Kidney (tissue), 14 donors: ENCODE results near the gene SHLD1. TPM values are rescaled to one million over a fixed set of nuclear protein-coding genes. Genes with fewer than 3 reads are reported as not detected.
"Not testable (repeated sequence)": the region's sequence is repeated elsewhere in the genome, so short reads cannot be mapped to it uniquely, and the experiment has no call there.

Source experiments
- DNase-seq, 5 donors: peaks; one replicate each; pipeline ENCODE4 v3.0.0-alpha.2; 2013 to 2020
- FAIRE-seq: peaks from 2 replicates; lab custom pipeline; 2012; peaks lifted over from hg19 to GRCh38; lab: Jason Lieb, UNC
- H3K27ac ChIP-seq, 2 donors: one replicate each; pipeline ENCODE4 v1.7.0; 2013; ENCODE audit warnings: low read depth in 2 of 2, low read length in 2 of 2, inconsistent platforms in 1 of 2
- H3K27me3 ChIP-seq: one replicate; pipeline ENCODE4 v1.7.1; 2013; ENCODE audit warnings: low read length, inconsistent platforms; ENCODE audit not compliant: control insufficient read depth, insufficient read depth
- H3K36me3 ChIP-seq, 3 donors: one replicate each; pipeline versions ENCODE4 v1.7.0 to v1.7.1; 2013; ENCODE audit warnings: low read length in 3 of 3, control low read depth in 1 of 3, inconsistent platforms in 1 of 3; ENCODE audit not compliant: insufficient read depth in 3 of 3, control insufficient read depth in 2 of 3
- H3K4me1 ChIP-seq, 3 donors: one replicate each; pipeline versions ENCODE4 v1.7.0 to v1.7.1; 2013; ENCODE audit warnings: low read length in 3 of 3, inconsistent platforms in 1 of 3, low read depth in 1 of 3; ENCODE audit not compliant: control insufficient read depth in 2 of 3, insufficient read depth in 2 of 3
- H3K4me3 ChIP-seq, 3 donors: one replicate each; pipeline versions ENCODE4 v1.7.0 to v1.8.1; 2013; ENCODE audit warnings: low read length in 3 of 3, control low read depth in 1 of 3, inconsistent platforms in 1 of 3
- H3K9ac ChIP-seq, 3 donors: one replicate each; pipeline versions ENCODE4 v1.7.0 to v1.7.1; 2013; ENCODE audit warnings: low read length in 3 of 3, control low read depth in 1 of 3, inconsistent platforms in 1 of 3
- H3K9me3 ChIP-seq, 3 donors: one replicate each; pipeline versions ENCODE4 v1.7.0 to v1.7.1; 2013; ENCODE audit warnings: low read length in 3 of 3, control low read depth in 1 of 3, inconsistent platforms in 1 of 3; ENCODE audit not compliant: control insufficient read depth in 2 of 3, insufficient read depth in 1 of 3
- intact Hi-C: fragments of 100-400 bp; cut with DNase I; formaldehyde crosslinking; loops from one replicate; pipeline ENCODE4 v1.11.1; 2022
- polyA plus RNA-seq: library from polyadenylated mRNA; stranded (reverse); fragments of 350-450 nt; fragmentation: Illumina TruSeq; extraction: RNeasy Lipid Tissue Mini Kit (QIAGEN cat#74804); gene quantifications from one replicate; pipeline ENCODE4 v1.2.3, GENCODE V29; 2014; ENCODE audit warnings: low read depth, low replicate concordance; ENCODE audit not compliant: insufficient read depth
- total RNA-seq: library from RNA; stranded (reverse); fragmentation: NEBNext Ultra II Directional; extraction: Animal tissue kit (Norgen Biotek cat#: 25700); gene quantifications from one replicate; pipeline ENCODE4 v1.2.1, GENCODE V29; 2021
- TF ChIP-seq, protein P1 (sequence below): IDR thresholded peaks from 3 replicates; pipeline ENCODE4 v1.5.1; 2012; ENCODE audit warnings: mild to moderate bottlenecking, moderate library complexity, borderline replicate concordance; ENCODE audit not compliant: insufficient read depth; ENCODE audit errors: extremely low read depth
- donor health status: control.
- donor health status: control.
- donor health status: control.
- donor health status: control.
- donor health status: control.
- donor health status: DM: yes; HTN: yes; CAD: no.
- donor health status: Normal renal cell carcinoma (clear cell type).

Gene SHLD1
- total and polyA plus RNA-seq, 2 donors from 2014 or later: 6.1 to 7.2 TPM

DNA sequence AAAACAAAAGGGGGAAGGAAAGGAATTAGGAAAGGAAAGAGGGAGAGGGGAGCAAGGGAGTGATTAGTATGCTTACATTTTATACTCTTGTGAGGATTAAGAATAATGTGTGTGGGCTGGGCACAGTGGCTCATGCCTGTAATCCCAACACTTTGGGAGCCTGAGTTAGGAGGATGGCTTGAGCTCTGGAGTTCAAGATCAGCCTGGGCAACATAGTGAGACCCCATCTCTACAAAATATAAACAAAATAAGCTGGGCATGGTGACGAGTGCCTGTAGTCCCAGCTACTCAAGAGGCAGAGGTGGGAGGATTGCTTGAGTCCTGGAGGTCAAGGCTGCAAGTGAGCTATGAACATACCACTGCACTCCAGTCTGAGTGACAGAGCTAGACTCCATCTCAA, 47.0 kb downstream of the SHLD1 start:
- Histone ChIP-seq H3K27me3 (no peaks in the 10 kb centered on the region), H3K9me3 (no peaks in the 10 kb centered on the region), H3K4me3 (no peak overlapping the region), H3K27ac (peak overlapping the region; percentile 18 to 44), H3K9ac (no peak overlapping the region), H3K36me3 (no peaks in the 10 kb centered on the region), H3K4me1 (peaks cover 0 to 7% (median 0%) of the 10 kb centered on the region in 3 donors)
- TF ChIP-seq, protein P1, sequence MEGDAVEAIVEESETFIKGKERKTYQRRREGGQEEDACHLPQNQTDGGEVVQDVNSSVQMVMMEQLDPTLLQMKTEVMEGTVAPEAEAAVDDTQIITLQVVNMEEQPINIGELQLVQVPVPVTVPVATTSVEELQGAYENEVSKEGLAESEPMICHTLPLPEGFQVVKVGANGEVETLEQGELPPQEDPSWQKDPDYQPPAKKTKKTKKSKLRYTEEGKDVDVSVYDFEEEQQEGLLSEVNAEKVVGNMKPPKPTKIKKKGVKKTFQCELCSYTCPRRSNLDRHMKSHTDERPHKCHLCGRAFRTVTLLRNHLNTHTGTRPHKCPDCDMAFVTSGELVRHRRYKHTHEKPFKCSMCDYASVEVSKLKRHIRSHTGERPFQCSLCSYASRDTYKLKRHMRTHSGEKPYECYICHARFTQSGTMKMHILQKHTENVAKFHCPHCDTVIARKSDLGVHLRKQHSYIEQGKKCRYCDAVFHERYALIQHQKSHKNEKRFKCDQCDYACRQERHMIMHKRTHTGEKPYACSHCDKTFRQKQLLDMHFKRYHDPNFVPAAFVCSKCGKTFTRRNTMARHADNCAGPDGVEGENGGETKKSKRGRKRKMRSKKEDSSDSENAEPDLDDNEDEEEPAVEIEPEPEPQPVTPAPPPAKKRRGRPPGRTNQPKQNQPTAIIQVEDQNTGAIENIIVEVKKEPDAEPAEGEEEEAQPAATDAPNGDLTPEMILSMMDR: no peak
- intact Hi-C loops: loop anchor here (10.0 kb wide), 1 partner anchor 242 kb away; no protein-coding TSS in a partner anchor
- no peak for FAIRE-seq
- DNase-seq: no peak

DNA sequence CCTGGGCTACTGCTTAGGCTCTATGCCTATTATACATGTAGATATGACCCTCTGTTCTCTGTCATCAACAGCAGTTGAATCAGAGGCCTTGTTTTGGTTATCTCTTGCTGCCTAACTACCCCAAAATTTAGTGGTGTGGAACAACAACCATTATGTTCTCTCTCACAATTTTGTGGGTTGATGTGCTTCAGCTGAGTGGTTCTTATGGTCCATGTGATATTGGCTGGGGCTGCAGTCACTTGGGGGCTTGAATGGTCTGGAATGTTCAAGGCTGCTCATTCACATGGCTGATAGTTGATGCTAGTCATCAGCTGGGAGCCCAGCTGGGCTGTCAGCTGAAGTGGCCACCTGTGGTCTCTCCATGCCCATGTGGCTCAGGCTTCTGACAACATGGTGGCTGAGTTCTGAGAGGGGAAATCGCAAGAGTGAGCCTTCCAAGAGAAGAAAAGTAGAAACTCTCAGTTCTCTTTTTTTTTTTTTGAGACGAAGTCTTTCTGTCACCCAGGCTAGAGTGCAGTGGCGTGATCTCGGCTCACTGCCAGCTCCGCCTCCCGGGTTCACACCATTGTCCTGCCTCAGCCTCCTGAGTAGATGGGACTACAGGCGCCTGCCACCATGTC, 47.8 kb downstream of the SHLD1 start:
- TF ChIP-seq, protein P1: no peak
- Histone ChIP-seq H3K4me1 (peaks cover 0 to 10% (median 0%) of the 10 kb centered on the region in 3 donors), H3K36me3 (no peaks in the 10 kb centered on the region), H3K27ac (no peak overlapping the region), H3K9ac (no peak overlapping the region), H3K4me3 (no peak overlapping the region), H3K27me3 (no peaks in the 10 kb centered on the region), H3K9me3 (no peaks in the 10 kb centered on the region)
- intact Hi-C loops: loop anchor here (10.0 kb wide), 1 partner anchor 243 kb away; no protein-coding TSS in a partner anchor
- no peak for FAIRE-seq
- no peak for DNase-seq

DNA sequence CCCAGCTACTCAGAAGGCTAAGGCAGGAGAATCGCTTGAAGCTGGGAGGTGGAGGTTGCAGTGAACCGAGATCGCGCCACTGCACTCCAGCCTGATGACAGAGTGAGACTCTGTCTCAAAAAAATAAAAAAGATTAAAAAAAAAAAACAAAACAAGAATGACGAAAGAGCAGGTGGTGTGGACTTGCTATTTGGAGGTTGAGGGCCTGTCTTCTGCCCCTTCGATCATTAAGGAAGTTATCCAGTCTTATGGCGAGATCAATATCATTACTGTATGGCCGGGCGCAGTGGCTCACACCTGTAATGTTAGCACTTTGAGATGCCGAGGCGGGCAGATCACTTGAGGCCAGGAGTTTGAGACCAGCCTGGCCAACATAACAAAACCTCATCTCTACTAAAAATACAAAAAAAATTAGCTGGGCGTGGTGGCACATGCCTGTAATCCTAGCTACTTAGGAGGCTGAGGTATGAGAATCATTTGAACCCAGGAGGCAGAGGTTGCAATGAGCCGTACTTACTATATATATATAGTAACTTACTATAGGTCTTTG, 53.6 kb downstream of the SHLD1 start:
- H3K4me3 ChIP-seq, H3K36me3 ChIP-seq, intact Hi-C loops, H3K27me3 ChIP-seq, H3K9ac ChIP-seq, FAIRE-seq, H3K27ac ChIP-seq, H3K9me3 ChIP-seq, DNase-seq: not testable (repeated sequence)
- H3K4me1 ChIP-seq: peaks cover 0 to 16% (median 14%) of the 10 kb centered on the region in 3 donors

DNA sequence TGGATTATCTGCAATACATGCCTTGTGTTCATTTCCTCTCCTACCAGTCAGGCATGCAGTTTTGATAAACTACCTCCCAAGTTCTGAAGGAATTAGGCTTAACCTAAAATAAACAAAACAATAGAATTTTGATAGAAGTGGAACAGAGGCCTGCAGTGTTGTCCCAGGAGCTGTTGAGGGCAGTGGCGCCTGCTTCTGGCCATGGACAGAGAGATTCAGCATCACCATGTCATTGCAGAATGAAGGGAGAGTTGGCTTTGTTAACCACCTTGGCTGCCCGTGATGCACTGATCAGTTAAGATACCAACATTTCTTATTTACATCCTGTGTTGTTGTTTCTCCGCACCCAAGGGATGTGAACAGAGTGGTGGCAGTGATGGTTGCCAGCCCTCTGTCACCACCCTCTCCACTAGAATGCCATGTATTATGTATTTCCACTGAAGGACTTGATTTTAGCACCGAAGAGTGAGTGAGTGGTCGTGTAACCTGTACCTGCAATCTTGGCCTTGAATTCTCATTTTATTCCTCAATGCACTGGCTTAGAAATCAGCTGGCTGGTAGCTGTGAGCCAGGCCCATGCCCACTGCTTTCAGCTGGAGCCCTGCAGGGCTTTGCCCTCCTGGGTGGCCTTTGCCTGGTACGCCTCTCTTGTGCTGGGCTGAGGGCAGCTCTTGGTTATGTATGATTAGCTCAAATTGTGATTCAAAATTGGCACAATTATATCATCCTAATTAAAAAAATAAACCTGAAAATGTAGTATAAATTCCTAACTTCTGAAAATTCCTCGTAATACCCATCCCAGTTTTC, 56.5 kb downstream of the SHLD1 start:
- no peak for FAIRE-seq
- Histone ChIP-seq H3K4me3 (no peak overlapping the region), H3K27ac (no peak overlapping the region), H3K27me3 (no peaks in the 10 kb centered on the region), H3K36me3 (no peaks in the 10 kb centered on the region), H3K9ac (no peak overlapping the region), H3K9me3 (no peaks in the 10 kb centered on the region), H3K4me1 (peaks cover 0 to 16% (median 14%) of the 10 kb centered on the region in 3 donors)
- intact Hi-C loops: no loop called here
- TF ChIP-seq, protein P1: no peak
- DNase-seq: no peak
